BJ (cell line): ENCODE data around the gene MAFG. TPM values are rescaled to one million over a fixed set of nuclear protein-coding genes. Genes with fewer than 3 reads are reported as not detected.

ENCODE experiments used
- CTCF ChIA-PET: fragments of 350-600 bp; formaldehyde crosslinking; extraction: SDS; loops from one replicate; lab custom pipeline; 2021; ENCODE audit warnings: antibody characterized with exemption, inconsistent platforms; lab: Yijun Ruan, JAX
- POLR2A ChIA-PET: fragments of 300-600 bp; sonication (Branson Sonifier 250); formaldehyde crosslinking; extraction: SDS; loops from one replicate; lab custom pipeline; 2021; ENCODE audit warnings: antibody characterized with exemption; lab: Charles Lee
- DNase-seq: peaks from one replicate; pipeline ENCODE4 v3.0.0-alpha.2; 2011; ENCODE audit warnings: low read depth
- H3K27me3 ChIP-seq: 2 replicates; pipeline ENCODE4 v1.6.0; 2011; ENCODE audit warnings: low read length; ENCODE audit not compliant: control insufficient read depth, insufficient read depth
- H3K36me3 ChIP-seq: 2 replicates; pipeline ENCODE4 v1.5.1; 2011; ENCODE audit warnings: low read length; ENCODE audit not compliant: control insufficient read depth, insufficient read depth
- H3K4me3 ChIP-seq: 2 replicates; pipeline ENCODE4 v1.5.1; 2011; ENCODE audit warnings: low read depth, mild to moderate bottlenecking, control low read depth, low read length
- CTCF ChIP-seq: IDR thresholded peaks from 2 replicates; pipeline ENCODE4 v1.5.1; 2011; ENCODE audit warnings: low read depth, mild to moderate bottlenecking, control low read depth, inconsistent platforms, low read length, moderate library complexity; ENCODE audit not compliant: insufficient read depth
- polyA plus RNA-seq: library from polyadenylated mRNA; depleted of rRNA; stranded (reverse); fragments of >200 nt; gene quantifications from 2 replicates; pipeline ENCODE4 v1.2.3, GENCODE V29; 2011

The MAFG gene
- polyA plus RNA-seq, 1 experiment, result 20.6 TPM

- Histone ChIP-seq H3K27me3 (no peaks in the 10 kb centered on the region), H3K4me3 (no peak overlapping the region), H3K36me3 (no peaks in the 10 kb centered on the region)
- no peak for DNase-seq
- TF ChIP-seq CTCF, result no peak
- ChIA-PET CTCF (interaction anchor here (0.7 to 7.9 kb wide), 3 partner anchors 24 to 69 kb away, joined by 3 to 54 read pairs (median 5); partner anchors contain the start of genes CENPX and LRRC45), POLR2A (no interaction called here)
Observed at GRCh38 chr17:81952792-81953228, 25.3 kb upstream of the MAFG start.

- CTCF ChIA-PET, result interaction anchor here (1.3 to 7.9 kb wide), 4 partner anchors 8 to 79 kb away, joined by 3 to 54 read pairs (median 14); partner anchors contain the start of genes CENPX and LRRC45
- no peaks in the 10 kb centered on the region for H3K27me3 ChIP-seq
- TF ChIP-seq CTCF, result no peak
- POLR2A ChIA-PET, result no interaction called here
- no peak for DNase-seq
- no peak overlapping the region for H3K4me3 ChIP-seq
- no peaks in the 10 kb centered on the region for H3K36me3 ChIP-seq
Observed at GRCh38 chr17:81951785-81952684, 24.5 kb upstream of the MAFG start.

GRCh38 chr17:81950501-81950900 lies 23.0 kb upstream of the MAFG start:
- no peak for DNase-seq
- no peaks in the 10 kb centered on the region for H3K36me3 ChIP-seq
- no peak overlapping the region for H3K4me3 ChIP-seq
- ChIA-PET CTCF (interaction anchor here (0.8 to 4.9 kb wide), 3 partner anchors 9 to 69 kb away, joined by 3 to 24 read pairs (median 3); no protein-coding TSS in a partner anchor), POLR2A (interaction anchor here (0.6 kb wide), 1 partner anchor 90 kb away, joined by 4 read pairs; no protein-coding TSS in a partner anchor)
- H3K27me3 ChIP-seq, result no peaks in the 10 kb centered on the region
- TF ChIP-seq CTCF, result no peak

- TF ChIP-seq CTCF, result no peak
- POLR2A ChIA-PET, result no interaction called here
- no peak for DNase-seq
- CTCF ChIA-PET, result interaction anchor here (1.3 to 4.9 kb wide), 4 partner anchors 11 to 81 kb away, joined by 3 to 24 read pairs (median 6); partner anchors contain the start of genes CENPX and LRRC45
- Histone ChIP-seq H3K27me3 (0 out of 2 replicates have a peak, but pooled peaks cover 2% of the 10 kb centered on the region), H3K4me3 (no peak overlapping the region), H3K36me3 (no peaks in the 10 kb centered on the region)
Observed at GRCh38 chr17:81948635-81949378, 21.3 kb upstream of the MAFG start.
